Natural killer cell (primary cell): ENCODE data around the gene PTS. TPM values are rescaled to one million over a fixed set of nuclear protein-coding genes. Genes with fewer than 3 reads are reported as not detected.

Source experiments
- ATAC-seq, 3 donors: fragments of 150-1000 bp in 2 of 3; fragments of 200-7000 bp in 1 of 3; cut with Tn5 transposase; 1 replicate in 1 of 3; 2 replicates in 2 of 3; pipeline ENCODE4 v1.10.0; 2021; ENCODE audit warnings: mild to moderate bottlenecking in 2 of 3, moderate library complexity in 2 of 3
- DNase-seq, 2 donors: peaks; one replicate each; pipeline versions ENCODE4 v3.0.0 to v3.0.0-alpha.2; 2013 to 2021; ENCODE audit warnings: mixed read lengths in 1 of 2
- H3K27ac ChIP-seq: one replicate; pipeline ENCODE4 v1.5.1; 2013; ENCODE audit warnings: mild to moderate bottlenecking, low read length
- H3K27me3 ChIP-seq: one replicate; pipeline ENCODE4 v1.6.1; 2013; ENCODE audit warnings: low read length; ENCODE audit not compliant: control insufficient read depth, insufficient read depth
- H3K36me3 ChIP-seq: one replicate; pipeline ENCODE4 v1.6.1; 2013; ENCODE audit warnings: low read length; ENCODE audit not compliant: control insufficient read depth, insufficient read depth
- H3K4me1 ChIP-seq: one replicate; pipeline ENCODE4 v1.6.1; 2013; ENCODE audit warnings: low read length; ENCODE audit not compliant: control insufficient read depth, insufficient read depth
- H3K4me3 ChIP-seq: one replicate; pipeline ENCODE4 v1.5.1; 2013; ENCODE audit warnings: low read length
- H3K9me3 ChIP-seq: one replicate; pipeline ENCODE4 v1.6.1; 2013; ENCODE audit warnings: low read length; ENCODE audit not compliant: control insufficient read depth, insufficient read depth
- H3K27ac Mint-ChIP-seq, 2 donors: one replicate each; pipeline ENCODE4 v1.8.0; 2022; ENCODE audit warnings: mild to moderate bottlenecking in 2 of 2, mixed read lengths in 2 of 2, moderate library complexity in 1 of 2
- H3K27me3 Mint-ChIP-seq, 2 donors: one replicate each; pipeline ENCODE4 v1.8.0; 2022; ENCODE audit warnings: low read depth in 2 of 2, mixed read lengths in 2 of 2
- H3K36me3 Mint-ChIP-seq: one replicate; pipeline ENCODE4 v1.8.0; 2022; ENCODE audit warnings: mixed read lengths
- H3K4me1 Mint-ChIP-seq, 2 donors: one replicate each; pipeline ENCODE4 v1.8.0; 2022; ENCODE audit warnings: mixed read lengths in 2 of 2
- H3K4me3 Mint-ChIP-seq: one replicate; pipeline ENCODE4 v1.8.0; 2022; ENCODE audit warnings: mild to moderate bottlenecking, moderate library complexity, mixed read lengths
- H3K9me3 Mint-ChIP-seq, 2 donors: one replicate each; pipeline ENCODE4 v1.8.0; 2022; ENCODE audit warnings: mixed read lengths in 2 of 2
- CTCF ChIP-seq: fragments of 200-600 bp; IDR thresholded peaks from one replicate; pipeline ENCODE4 v1.8.0; 2022; ENCODE audit warnings: antibody characterized with exemption
- WGBS: methylation state at CpG from one replicate; pipeline ENCODE4 v1.1.7; 2013; ENCODE audit warnings: missing lambda C conversion rate; ENCODE audit not compliant: insufficient coverage; 5-methylcytosine and 5-hydroxymethylcytosine counted together
- intact Hi-C: fragments of 100-400 bp; cut with micrococcal nuclease; formaldehyde crosslinking; loops from one replicate; pipeline ENCODE4 v1.14.2; 2022
- total RNA-seq, 4 donors: library from RNA; stranded (reverse); fragments of 120-200 nt in 1 of 4; gene quantifications; one replicate each; pipeline versions ENCODE4 v1.2.3 to v1.2.4, GENCODE V29; 2013 to 2022

The PTS gene
- total RNA-seq, 3 donors from 2014 or later (not counting 1 experiment from before 2014, with no cell fraction given): 86.7 to 106 (median 97.4) TPM

- Histone ChIP-seq H3K4me3 (peak overlapping the region; percentile 80), H3K4me1 (peaks cover 17% of the 10 kb centered on the region), H3K27me3 (no peaks in the 10 kb centered on the region), H3K36me3 (peaks cover 9% of the 10 kb centered on the region), H3K9me3 (no peaks in the 10 kb centered on the region), H3K27ac (peak overlapping the region; percentile 98)
- intact Hi-C loops: loop anchor here (1.0 to 10.0 kb wide), 2 partner anchors 13 to 229 kb away; no protein-coding TSS in a partner anchor
- no peak for TF ChIP-seq CTCF
- Mint-ChIP-seq H3K4me3 (peak overlapping the region; percentile 92), H3K27ac (peak overlapping the region; percentile 94 to 96), H3K27me3 (no peaks in the 10 kb centered on the region), H3K36me3 (no peaks in the 10 kb centered on the region), H3K9me3 (no peaks in the 10 kb centered on the region), H3K4me1 (peaks cover 20 to 25% of the 10 kb centered on the region in 2 donors)
- no peak for DNase-seq
- WGBS: 32% methylated on average over 6 of the region's 8 CpGs
- ATAC-seq: no peak
These were observed 521 bp upstream of the PTS start for GRCh38 chr11:112225753-112226061.

- TF ChIP-seq CTCF: no peak
- no peaks in the 10 kb centered on the region for H3K36me3 Mint-ChIP-seq
- H3K27ac Mint-ChIP-seq: peak overlapping the region; percentile 94 to 96
- intact Hi-C loops: loop anchor here (1.0 to 10.0 kb wide), 2 partner anchors 15 to 228 kb away; no protein-coding TSS in a partner anchor
- peak overlapping the region; percentile 80 for H3K4me3 ChIP-seq
- WGBS: 7% methylated on average over 14 of the region's 16 CpGs
- peak overlapping the region; percentile 92 for H3K4me3 Mint-ChIP-seq
- H3K9me3 ChIP-seq: no peaks in the 10 kb centered on the region
- H3K27ac ChIP-seq: peak overlapping the region; percentile 98
- H3K4me1 Mint-ChIP-seq: peaks cover 20 to 28% of the 10 kb centered on the region in 2 donors
- peaks cover 17% of the 10 kb centered on the region for H3K36me3 ChIP-seq
- ATAC-seq (peak; percentile 75 to 87 (median 78)), DNase-seq (no peak)
- no peaks in the 10 kb centered on the region for H3K27me3 ChIP-seq
- peaks cover 17% of the 10 kb centered on the region for H3K4me1 ChIP-seq
- no peaks in the 10 kb centered on the region for H3K9me3 Mint-ChIP-seq
- H3K27me3 Mint-ChIP-seq: no peaks in the 10 kb centered on the region
These were observed 688 bp downstream of the PTS start for GRCh38 chr11:112226831-112227401.

DNA sequence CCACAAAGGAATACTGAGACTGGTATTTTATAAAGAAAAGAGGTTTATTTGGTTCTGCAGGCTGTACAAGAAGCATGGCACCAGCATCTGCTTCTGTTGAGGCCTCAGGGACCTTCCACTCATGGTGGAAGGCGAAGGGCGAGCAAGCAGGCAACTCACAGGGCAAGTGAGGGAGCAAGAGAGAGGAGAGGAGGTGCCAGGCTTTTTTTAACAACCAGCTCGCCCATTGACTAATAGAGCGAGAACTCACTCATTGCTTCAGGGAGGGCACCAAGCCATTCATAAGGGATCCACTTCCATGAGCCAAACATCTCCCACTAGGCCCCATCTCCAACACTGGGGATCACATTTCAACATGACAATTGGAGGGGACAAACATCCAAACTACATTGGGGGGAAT, 1.2 kb downstream of the PTS start:
- H3K4me3 Mint-ChIP-seq: peak overlapping the region; percentile 92
- H3K36me3 Mint-ChIP-seq: no peaks in the 10 kb centered on the region
- Histone ChIP-seq H3K36me3 (peaks cover 19% of the 10 kb centered on the region), H3K4me1 (peaks cover 17% of the 10 kb centered on the region), H3K27me3 (no peaks in the 10 kb centered on the region), H3K9me3 (no peaks in the 10 kb centered on the region), H3K4me3 (no peak overlapping the region), H3K27ac (no peak overlapping the region)
- DNase-seq: no peak
- no peak for ATAC-seq
- H3K27me3 Mint-ChIP-seq: no peaks in the 10 kb centered on the region
- intact Hi-C loops: loop anchor here (10.0 kb wide), 1 partner anchor 227 kb away; no protein-coding TSS in a partner anchor
- peak overlapping the region; percentile 94 to 96 for H3K27ac Mint-ChIP-seq
- 73% methylated on average over 4 of the region's 4 CpGs for WGBS
- no peak for TF ChIP-seq CTCF
- H3K9me3 Mint-ChIP-seq: no peaks in the 10 kb centered on the region
- peaks cover 20 to 30% of the 10 kb centered on the region in 2 donors for H3K4me1 Mint-ChIP-seq

DNA sequence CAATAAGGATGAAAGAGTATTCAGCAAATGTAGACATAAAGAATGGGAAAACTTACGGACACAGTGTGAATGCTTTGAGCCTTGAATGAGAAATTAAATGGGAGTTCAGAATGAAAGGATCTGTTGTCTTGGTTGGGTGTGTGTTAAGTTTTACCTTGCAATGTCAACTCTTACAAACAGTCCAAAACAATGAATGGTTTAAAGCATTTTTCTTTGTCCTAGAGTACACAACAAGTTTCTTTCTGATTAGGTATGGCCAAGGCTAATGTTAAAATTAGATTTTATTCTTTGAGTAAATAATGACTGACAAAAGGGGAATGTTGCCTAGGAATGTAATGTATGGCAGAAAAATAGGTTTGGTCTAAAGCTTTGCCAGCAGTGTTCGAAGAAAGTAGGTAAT, 2.5 kb downstream of the PTS start:
- H3K36me3 Mint-ChIP-seq: no peaks in the 10 kb centered on the region
- H3K9me3 Mint-ChIP-seq: no peaks in the 10 kb centered on the region
- H3K27ac ChIP-seq: no peak overlapping the region
- H3K4me1 Mint-ChIP-seq: peaks cover 20 to 30% of the 10 kb centered on the region in 2 donors
- H3K4me1 ChIP-seq: peaks cover 17% of the 10 kb centered on the region
- no peaks in the 10 kb centered on the region for H3K27me3 ChIP-seq
- DNase-seq: no peak
- no peaks in the 10 kb centered on the region for H3K27me3 Mint-ChIP-seq
- H3K27ac Mint-ChIP-seq: peak overlapping the region in 1 of 2 donors; percentile 94
- no peak overlapping the region for H3K4me3 Mint-ChIP-seq
- no peak for TF ChIP-seq CTCF
- H3K9me3 ChIP-seq: no peaks in the 10 kb centered on the region
- intact Hi-C loops: loop anchor here (10.0 kb wide), 1 partner anchor 226 kb away; no protein-coding TSS in a partner anchor
- ATAC-seq: no peak
- 97% methylated on average over 2 of the region's 2 CpGs for WGBS
- H3K36me3 ChIP-seq: peaks cover 26% of the 10 kb centered on the region
- H3K4me3 ChIP-seq: no peak overlapping the region
